Stimulated activated CD4-positive, alpha-beta T cell treated with anti-CD3 and anti-CD28 coated beads, Interleukin-1b, Interleukin-23, amount 100 ng/mL, for 48 hours (primary cell): ENCODE measurements around the gene SUMO1.
"Not testable (repeated sequence)": the region's sequence is repeated elsewhere in the genome, so short reads cannot be mapped to it uniquely, and the experiment has no call there.

Experiments
- DNase-seq: peaks from one replicate; pipeline ENCODE4 v3.0.0-alpha.2; 2020

SUMO1 gene

DNA sequence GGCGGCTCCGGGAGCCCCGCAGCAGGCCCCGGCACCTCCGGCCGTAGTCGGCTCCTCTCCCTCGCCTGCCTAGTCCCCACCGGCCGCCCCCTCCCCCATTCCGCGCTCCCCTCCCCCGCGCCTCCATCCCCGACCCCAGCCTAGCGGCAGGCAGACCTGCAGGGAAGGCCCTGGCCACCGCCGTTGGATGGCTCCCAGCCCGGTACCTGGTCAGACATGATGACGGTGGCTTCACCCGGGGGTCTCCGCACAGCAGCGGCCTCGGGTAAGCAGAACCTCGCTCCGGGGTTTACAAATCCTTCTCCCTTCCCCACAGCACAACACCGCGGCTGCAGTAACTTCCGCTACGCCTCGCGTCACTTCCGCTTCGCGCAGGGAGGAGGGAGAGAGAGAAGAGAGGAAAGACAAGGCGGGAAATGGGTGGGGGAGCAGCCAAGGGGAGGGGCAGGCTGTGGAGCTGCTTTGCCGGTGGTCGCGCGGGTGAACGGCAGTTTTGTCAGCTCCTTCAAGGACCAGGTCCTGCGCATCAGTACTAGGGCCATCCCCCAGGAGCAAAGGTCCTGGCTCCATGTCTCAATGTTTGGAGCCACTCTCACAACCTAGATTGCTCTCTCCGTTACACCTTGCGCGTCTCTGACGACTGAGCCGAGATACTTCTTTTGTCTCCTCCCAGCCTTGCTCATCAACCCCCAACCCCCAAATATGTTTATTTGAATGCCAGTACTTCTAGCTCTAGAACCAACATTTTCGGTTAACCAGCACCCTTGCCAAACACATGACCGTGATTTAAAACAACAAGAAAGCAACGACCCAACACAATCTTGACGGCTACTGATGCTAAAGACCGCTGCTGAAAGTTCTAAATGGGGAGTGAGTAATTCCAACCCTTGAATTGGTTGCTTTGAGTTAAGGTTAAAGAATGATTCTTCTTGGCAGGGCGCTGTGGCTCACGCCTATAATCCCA is at the start of gene SUMO1:
Gene SUMO1, minus strand, starts transcription at position 364 of the 964 bp plus-strand sequence. Its CDS starts 146 bp downstream, at position 218.
- DNase-seq = peak; percentile 92

DNA sequence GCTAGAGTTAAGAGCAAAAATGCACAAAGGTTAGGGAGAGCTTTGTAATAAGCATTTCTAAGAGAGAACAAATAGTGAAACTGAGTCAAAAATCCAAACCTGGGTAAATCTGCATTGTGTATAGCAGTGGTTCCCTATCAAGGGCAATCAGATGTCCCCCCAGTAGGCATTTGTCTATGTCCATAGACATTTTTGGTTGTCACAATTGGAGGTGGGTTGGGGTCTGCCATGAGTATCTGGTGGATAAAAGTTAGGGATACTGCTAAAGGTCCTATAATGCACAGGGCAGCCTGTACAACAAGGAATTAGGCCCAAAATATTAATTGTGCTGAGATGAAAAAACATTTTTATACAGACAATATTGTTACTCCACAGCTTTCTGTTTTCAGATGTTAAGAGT is 48.2 kb upstream of the SUMO1 start:
- no peak for DNase-seq

DNA sequence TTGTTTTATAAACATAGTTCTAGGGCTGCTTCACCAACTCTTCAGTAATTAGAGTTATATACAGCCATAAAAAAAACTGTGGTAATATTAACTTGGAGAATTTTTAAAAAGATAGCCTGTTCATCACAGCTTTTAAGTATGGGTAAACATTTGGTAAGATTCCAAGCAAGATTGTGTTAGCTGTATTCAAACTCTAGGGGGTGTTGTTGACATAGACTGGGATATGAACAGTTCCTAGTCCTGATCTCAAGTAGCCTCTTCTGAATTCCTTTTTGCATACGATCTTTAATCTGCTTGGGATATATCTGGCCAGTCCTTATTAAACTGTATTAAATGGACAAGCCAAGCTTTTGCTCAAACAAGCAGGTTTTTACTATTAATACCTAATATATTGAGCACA is 40.5 kb upstream of the SUMO1 start:
- no peak for DNase-seq

GRCh38 chr2:202278036-202278760 is 39.8 kb upstream of the SUMO1 start:
- no peak for DNase-seq

DNA sequence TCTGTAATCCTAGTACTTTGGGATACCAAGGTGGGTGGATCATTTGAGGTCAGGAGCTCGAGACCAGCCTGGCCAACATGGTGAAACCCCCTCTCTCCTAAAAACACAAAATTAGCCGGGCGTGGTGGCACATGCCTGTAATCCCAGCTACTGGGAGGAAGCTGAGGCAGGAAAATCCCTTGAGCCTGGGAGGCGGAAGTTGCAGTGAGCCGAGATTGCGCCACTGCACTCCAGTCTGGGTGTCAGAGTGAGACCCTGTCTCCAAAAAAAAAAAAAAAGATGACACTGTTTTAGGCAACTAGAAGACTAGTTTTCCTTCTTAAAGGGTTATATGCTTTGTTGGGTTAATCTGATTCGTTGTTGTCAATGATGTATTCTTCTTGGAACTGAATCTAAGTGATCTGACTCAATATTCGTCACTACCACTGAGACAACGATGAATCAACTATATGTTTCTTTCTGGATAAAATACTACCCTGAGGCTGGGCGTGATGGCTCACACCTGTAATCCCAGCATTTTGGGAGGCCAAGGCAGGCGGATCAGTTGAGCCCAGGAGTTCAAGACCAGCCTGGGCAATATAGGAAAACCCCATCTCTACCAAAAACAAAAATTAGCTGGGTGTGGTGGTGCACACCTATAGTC is 37.8 kb upstream of the SUMO1 start:
- peak; percentile 49 for DNase-seq

GRCh38 chr2:202270487-202270886 is 32.1 kb upstream of the SUMO1 start:
- no peak for DNase-seq

DNA sequence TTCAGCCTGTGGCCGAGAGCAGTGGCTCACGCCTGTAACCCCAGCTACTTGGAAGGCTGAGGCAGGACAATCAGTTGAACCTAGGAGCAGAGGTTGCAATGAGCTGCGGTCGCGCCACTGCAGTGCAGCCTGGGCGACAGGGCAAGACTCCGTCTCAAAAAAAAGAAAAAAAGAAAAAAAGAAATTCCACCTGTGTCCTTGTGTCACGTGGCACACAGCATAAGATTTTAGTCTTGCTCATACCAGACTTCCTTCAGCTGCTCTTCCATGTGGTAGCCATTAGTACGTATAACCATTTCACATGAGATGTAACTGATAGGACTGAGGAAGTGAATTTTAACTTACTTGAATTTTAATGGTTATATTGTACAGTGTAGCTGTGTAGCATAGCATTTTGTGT is 31.2 kb upstream of the SUMO1 start:
- no peak for DNase-seq

DNA sequence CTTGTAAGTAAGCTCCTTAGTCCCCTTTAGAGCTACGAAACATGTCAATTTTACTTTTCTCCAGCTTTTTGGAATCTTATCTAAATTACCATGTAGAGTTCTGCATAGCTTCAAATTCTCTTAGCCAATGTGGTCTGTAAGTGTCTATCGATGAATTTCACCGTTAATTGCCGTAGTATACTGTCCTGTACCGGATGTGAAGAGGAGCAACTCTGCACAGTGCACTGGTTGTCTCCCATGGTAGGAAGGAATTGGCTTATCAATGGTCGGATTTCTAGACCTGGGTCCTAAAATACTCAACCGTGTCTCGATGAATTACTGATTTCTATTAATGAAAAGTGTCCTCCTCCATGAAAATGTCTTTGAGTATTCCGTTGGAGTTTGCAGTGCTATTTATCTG is 29.1 kb upstream of the SUMO1 start:
- DNase-seq = no peak

GRCh38 chr2:202265467-202266277 is 27.3 kb upstream of the SUMO1 start, which contains the start of gene NOP58:
NOP58 (plus strand) TSS chr2:202265763; CDS start chr2:202265942, 179 bp downstream.
- DNase-seq = peak; percentile 93

- no peak for DNase-seq
These were observed 23.1 kb upstream of the SUMO1 start for GRCh38 chr2:202261531-202261930.

DNA sequence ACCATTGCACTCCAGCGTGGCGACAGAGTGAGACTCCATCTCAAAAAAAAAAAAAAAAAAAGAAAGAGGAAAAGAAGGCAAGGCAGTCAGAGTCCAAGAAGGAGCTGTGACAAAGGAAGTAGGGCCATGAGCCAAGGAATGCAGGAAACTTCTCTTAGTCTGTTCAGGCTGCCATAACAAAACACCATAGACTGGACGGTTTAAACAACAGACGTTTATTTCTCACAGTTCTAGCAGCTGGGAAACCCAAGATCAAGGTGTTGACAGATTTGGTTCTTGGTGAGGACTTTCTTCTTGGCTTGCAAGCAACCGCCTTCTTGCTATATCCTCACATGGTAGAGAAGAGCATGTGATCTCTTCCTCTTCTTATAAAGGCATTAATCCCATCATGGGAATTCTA is 13.1 kb upstream of the SUMO1 start:
- no peak for DNase-seq

GRCh38 chr2:202249521-202250253 is 11.3 kb upstream of the SUMO1 start:
- DNase-seq = no peak

DNA sequence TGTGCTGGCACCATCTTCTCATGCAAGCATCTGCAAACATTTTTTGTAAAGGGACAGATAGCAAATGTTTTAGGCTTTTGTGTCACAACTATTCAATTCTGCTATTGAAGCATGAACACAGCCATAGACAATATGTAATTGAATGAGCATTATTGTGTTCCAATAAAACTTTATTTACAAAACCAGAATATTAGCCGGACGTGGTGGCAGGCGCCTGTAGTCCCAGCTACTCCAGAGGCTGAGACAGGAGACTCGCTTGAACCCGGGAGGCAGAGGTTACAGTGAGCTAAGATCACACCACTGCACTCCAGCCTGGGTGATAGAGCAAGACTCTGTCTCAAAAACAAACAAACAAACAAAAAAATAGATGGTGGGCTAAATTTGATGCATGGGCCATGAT is 9.3 kb upstream of the SUMO1 start:
- DNase-seq = not testable (repeated sequence)

DNA sequence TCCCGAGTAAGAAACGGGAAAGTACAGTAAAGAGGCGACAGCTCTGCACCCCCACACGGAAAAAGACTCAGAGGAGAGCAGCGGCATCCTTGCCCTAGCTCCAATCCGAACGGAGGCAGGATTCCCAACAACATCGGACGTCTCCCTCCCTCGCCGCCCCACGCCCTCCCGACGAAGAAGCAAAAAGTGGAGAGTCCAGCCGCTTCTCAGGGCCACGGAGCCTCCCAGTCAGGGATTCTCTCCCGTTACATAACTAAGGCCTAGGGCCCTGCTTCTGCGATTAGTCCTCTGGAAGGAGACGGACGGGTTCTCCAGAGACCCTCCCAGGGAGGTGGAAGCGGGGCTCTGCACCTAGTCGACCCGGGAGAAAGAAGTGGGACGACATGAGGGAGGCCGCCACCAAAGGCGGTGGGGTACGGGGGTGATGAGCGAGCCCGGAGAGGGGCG is 587 bp downstream of the SUMO1 start:
- peak; percentile 13 for DNase-seq

DNA sequence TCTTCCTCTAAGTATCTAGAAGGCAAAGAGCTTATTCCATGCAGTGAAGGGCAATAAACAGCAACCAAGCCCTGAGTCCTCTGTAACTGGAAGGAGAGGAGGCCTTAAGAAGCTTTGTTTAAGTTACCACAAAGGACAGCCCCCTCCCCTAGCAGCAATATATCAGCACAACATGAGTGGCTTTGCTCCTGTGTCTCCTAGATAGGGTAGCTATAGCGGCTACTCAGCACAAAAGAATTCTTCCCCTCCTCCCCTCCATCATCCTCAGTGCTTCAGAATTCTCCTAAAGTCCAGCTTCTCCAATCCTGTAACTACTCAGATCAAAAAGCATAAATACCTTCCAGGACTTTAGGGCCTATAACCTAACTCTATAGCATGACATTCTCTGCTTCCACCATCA is 16.5 kb downstream of the SUMO1 start:
- no peak for DNase-seq

DNA sequence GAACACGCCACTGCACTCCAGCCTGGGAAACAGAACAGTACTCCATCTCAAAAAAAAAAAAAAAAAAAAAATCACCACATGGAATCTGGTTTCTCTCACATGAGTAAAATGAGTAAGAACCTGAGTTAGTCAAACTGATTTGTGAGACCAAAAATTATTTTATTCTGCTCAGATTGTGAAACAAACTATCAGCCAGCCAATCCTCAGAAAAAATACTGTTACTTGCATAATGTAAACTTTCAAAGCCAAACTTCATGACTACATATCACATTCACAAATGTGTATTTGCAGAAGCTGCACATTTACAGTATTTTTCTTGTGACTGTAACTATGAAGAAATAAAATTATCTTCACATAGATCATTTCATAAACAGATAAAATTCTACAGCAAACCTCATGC is 23.2 kb downstream of the SUMO1 start:
- no peak for DNase-seq

DNA sequence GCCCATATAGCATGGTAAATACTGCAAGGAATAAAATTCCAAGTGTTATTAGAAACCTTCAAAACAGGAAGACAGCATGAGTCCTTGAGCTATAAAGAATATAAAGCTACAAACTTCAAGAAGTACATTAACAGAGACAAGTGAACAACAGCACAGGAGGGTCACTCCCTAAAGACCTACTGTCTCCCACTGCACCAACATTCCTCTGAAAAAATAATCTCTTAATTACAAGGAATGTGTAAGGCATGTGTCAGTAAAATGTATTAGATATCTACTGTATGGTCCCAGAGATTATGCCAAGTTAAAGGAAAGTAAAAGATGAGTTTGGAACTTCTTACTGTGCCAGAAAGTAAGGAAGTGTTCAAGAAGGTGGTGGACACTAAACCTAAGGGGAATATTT is 29.9 kb downstream of the SUMO1 start:
- DNase-seq = no peak

DNA sequence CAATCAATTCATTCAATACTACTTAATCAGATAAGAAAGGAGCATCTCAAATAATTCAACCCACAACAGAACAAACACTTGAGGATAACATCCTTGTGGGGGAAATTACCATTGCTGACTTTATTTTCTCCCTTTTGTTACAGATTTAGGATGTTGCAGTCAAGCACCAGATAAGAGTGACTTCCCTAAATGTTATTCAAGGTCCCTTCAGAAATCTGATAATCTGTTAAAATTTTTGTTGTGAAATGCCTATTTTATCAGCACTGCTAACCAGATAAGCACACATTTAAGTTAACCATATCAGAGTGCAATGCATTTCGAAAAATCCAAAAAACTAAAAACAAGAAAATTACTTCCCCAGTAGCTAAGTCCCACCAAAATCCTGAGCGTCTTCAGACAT is 33.5 kb downstream of the SUMO1 start:
- DNase-seq = no peak

- DNase-seq = no peak
These were observed 35.0 kb downstream of the SUMO1 start for GRCh38 chr2:202203348-202203747.

- DNase-seq = no peak
These were observed 36.9 kb downstream of the SUMO1 start for GRCh38 chr2:202201220-202202160.

- no peak for DNase-seq
These were observed 41.7 kb downstream of the SUMO1 start for GRCh38 chr2:202196727-202197126.
